K562 treated with DMSO at 1 percent for 24 hours (cell line): Measurements from ENCODE around the gene SIRPG. TPM values are rescaled to one million over a fixed set of nuclear protein-coding genes. Genes with fewer than 3 reads are reported as not detected.

Experiments used
- total RNA-seq: library from RNA; unstranded; fragments of 300-600 nt; gene quantifications from 2 replicates; pipeline ENCODE4 v1.2.3, GENCODE V29; 2022; ENCODE audit warnings: low read depth; ENCODE audit not compliant: insufficient read depth

SIRPG gene
- total RNA-seq = not detected in 2 replicates

DNA sequence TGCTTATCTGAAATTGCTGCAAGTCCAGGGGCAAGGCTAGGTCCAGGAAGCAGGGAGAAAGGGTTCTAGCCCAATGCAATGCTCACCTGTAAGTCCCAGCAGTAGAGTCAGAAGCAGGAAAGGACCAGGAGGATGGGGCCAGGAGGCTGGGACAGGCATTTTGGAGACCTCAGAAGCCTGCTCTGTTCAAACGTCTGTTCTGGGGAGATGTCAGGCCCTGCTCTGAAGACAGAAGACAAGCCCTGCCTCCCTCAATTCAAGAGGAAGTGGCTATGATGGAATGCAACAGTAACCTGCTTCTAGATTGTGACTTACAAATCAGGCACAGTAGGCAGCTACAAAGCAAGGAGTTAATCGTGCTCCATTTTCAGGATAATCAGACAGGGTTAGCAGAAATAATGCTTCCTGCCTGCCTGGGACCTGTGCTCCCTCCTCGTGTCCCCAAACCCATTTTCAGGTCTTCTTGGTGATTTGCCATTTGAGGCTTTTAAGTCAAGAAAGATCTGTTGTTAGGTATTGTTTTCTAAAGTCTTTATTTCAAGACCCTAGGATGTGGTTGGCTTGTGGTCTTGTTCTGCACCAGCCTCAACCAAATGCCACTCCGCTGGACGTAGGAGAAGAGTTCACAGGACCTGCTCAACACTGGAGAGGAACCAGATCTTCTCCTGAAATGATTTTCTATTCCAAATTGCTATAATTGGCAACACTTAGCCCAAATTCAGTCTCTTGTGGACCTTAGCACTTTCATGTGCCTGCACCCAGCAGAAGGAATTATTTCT is at the start of gene SIRPG:
Gene SIRPG (minus strand): TSS at position 224 of the 779 bp plus-strand sequence. CDS start 65 bp downstream, at position 159.

DNA sequence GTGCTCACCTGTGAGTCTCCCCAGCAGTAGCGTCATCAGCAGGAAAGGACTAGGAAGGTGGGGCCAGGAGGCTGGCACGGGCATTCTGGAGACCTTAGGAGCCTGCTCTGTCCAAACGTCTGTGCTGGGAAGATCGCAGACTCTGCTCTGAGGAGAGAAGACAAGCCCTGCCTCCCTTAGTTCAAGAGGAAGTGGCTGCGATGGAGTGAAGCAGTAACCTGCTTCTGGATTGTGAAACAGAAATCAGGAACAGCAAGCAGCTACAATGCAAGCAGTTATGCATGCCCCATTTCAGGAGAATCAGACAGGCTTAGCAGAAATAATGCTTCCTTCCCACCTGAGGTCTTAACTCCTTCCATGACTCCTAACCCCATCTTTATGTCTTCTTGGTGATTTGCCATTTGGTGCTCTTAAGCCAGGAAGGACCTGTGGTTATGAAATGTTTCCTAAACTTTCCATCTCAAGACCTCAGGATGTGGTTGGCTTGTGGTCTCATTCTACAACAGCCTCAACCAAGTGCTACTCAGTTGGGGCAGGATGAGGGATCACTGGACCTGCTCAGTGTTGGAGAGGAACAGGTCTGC is 37.6 kb downstream of the SIRPG start, which contains the start of gene SIRPB1:
Gene SIRPB1 (minus strand): TSS at position 149 of the 584 bp plus-strand sequence. CDS start 65 bp downstream, at position 84.

Other genes starting within 250 kb of the SIRPG start
- 68.5 and 69.0 TPM in 2 replicates for gene NSFL1C, start 190.9 kb downstream of the SIRPG start, total RNA-seq
- gene SIRPB2, start 166.4 kb downstream of the SIRPG start, total RNA-seq = not detected in 2 replicates
- not detected in 2 replicates for gene SIRPD, start 100.1 kb downstream of the SIRPG start, total RNA-seq
- not detected in 2 replicates for gene SIRPB1, start 37.8 kb downstream of the SIRPG start, total RNA-seq
- gene SIRPA, start 237.6 kb upstream of the SIRPG start, total RNA-seq = 0.31 and 0.36 TPM in 2 replicates